HG02970 (cell line): ENCODE results near the gene PIH1D2.
"Not testable (repeated sequence)": the region's sequence is repeated elsewhere in the genome, so short reads cannot be mapped to it uniquely, and the experiment has no call there.

ENCODE experiments used
- ATAC-seq: cut with Tn5 transposase; IDR thresholded peaks from one replicate; pipeline ENCODE4 v1.9.1; 2021; ENCODE audit warnings: mild to moderate bottlenecking, moderate library complexity, moderate number of reproducible peaks; ENCODE audit not compliant: unreplicated experiment, low FRiP score

The PIH1D2 gene

DNA sequence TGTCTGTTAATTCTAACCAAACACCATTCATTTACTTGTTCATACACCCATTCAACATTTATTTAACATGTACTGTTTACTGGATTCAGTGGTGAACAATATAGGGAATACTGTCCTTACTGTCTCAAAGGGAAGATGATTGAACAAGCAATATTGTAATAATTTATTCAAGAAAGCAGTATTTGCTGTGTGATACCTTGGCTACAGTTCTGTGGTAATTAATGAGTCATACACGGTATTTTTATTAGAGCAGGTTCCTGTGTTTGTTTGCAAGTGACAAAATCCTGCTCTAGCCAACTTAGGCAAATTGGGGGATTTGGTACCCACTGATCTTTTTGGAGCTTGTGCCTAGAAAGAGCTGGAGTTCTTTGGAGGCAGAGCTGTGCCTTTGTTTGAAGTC lies 15.7 kb downstream of the PIH1D2 start:
- no peak for ATAC-seq

DNA sequence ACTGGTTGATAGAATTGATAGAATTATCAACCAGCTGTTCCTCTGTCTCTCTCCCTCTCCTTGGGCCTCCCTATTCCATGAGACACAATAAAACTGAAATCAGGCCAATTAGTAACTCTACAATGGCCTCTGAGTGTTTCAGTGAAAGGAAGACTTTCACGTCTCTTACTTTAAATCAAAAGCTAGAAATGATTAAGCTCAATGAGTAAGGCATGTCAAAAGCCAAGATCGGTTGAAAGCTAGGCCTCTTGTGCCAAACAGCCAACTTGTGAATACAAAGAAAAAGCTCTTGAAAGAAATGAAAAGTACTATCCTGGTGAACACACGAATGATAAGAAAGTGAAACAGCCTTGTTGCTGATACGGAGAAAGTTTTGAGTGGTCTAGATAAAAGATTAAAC lies 16.6 kb downstream of the PIH1D2 start:
- no peak for ATAC-seq

DNA sequence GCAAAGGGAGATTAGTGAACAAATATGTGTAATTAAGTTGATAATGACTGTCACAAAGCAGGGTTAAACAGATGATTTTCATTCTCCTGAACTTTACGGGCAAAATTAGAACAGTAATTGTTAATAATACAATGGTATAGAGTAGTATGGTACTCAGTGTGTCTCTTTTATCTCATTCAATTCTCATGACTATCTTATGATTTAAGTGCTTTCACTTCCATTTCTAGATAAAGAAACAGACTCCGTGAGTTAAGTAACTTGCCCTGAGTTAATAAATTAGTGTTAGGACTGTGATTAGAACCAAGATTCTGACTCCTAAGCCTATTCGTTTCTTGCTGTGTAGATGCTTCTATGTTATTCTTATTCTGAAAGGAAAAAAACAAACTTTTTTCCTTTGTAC lies 22.0 kb downstream of the PIH1D2 start:
- ATAC-seq, result no peak

GRCh38 chr11:112050721-112051120 lies 23.1 kb downstream of the PIH1D2 start:
- peak; percentile 56 for ATAC-seq

- no peak for ATAC-seq
Measured at GRCh38 chr11:112049777-112050176, 24.0 kb downstream of the PIH1D2 start.

DNA sequence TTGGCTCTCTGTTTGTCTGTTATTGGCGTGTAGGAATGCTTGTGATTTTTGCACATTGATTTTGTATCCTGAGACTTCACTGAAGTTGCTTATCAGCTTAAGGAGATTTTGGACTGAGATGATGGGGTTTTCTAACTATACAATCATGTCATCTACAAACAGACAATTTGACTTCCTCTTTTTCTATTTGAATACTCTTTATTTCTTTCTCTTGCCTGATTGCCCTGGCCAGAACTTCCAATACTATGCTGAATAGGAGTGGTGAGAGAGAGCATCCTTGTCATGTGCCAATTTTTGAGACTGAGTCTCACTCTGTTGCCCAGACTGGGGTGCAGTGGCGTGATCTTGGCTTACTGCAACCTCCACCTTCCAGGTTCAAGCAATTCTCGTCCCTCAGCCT lies 25.6 kb downstream of the PIH1D2 start:
- not testable (repeated sequence) for ATAC-seq

DNA sequence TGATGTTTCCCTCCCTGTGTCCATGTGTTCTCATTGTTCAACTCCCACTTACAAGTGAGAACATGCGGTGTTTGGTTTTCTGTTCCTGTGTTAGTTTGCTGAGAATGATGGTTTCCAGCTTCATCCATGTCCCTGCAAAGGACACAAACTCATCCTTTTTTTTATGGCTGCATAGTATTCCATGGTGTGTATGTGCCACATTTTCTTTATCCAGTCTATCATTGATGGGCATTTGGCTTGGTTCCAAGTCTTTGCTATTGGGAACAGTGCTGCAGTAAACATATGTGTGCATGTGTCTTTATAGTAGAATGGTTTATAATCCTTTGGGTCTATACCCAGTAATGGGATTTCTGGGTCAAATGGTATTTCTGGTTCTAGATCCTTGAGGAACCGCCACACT lies 27.2 kb downstream of the PIH1D2 start:
- not testable (repeated sequence) for ATAC-seq

DNA sequence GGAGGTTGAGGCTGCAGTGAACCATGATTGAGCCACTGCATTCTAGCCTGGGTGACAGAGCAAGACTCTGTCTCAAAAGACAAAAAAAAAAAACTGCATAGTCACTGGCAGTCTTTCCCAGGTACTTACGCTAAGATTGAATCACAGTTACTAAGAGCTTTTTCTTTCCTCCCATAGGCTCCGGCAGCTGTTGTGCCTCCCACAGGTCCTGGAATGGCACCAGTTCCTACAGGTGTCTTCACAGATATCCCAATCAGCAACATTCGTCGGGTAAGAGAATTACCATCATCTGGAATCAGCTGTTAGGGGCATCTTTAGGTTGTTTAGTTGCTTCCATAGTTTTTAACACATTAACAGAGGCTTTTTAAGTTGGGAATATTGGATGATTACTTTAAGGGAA lies 28.9 kb downstream of the PIH1D2 start:
- ATAC-seq, result no peak

GRCh38 chr11:112042961-112043304 lies 30.9 kb downstream of the PIH1D2 start:
- no peak for ATAC-seq

DNA sequence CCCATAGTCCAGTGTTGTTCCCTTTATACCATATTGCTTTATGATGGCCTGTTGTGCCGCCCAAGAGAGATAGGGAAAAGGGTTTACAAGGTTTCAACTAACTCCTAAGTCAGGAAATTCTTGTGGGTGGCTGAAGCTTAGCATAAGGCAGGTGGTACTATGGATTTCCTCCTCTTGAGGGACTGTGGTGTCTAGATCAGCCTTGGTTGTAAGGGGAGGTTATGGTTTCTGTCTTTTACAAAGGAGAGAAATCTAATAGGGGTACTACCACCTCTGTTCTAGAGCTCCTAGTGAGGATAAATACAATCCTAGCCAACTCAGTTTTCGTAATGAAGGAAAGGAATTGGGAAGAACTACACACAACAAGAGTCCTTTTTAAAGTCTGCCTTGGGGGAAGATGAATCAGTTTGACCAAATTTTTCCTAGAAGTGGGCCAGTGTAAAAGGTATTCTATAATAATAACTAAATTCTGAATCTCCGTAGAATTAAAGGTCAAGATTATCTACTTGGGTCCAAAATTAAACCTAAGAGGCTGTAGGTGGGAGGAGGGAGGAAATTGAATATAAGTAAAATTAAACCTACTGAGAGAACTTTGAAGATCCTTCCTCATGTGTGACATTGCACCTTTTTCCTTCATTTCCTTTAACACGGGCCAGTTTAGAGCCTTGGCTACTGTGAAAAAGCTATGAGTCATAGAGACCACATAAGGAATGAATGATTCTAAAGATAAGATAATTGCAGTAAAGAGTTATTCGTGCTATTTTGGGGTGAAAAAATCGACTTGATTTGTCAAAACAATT lies 31.5 kb downstream of the PIH1D2 start:
- no peak for ATAC-seq

- ATAC-seq, result no peak
Measured at GRCh38 chr11:112037527-112037926, 36.3 kb downstream of the PIH1D2 start.

DNA sequence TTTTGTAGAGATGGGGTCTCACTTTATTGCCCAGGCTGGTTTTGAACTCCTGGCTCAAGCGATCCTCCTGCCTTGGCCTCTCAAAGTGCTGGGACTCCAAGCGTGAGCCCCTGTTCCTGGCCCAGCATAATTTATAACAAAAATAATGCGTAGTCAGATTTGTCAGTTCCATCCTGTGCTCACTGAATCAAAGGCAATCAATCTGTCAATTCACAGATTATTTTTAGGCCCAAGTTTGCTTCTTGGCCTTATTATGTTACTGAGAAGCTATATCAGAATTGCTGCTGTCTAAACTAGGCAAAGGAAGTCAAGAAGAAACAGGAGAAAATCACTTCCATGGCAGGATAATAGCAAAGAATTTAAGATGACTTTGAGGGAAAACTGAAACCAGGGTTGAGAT lies 39.9 kb downstream of the PIH1D2 start:
- no peak for ATAC-seq

GRCh38 chr11:112029460-112029859 lies 44.4 kb downstream of the PIH1D2 start:
- no peak for ATAC-seq

DNA sequence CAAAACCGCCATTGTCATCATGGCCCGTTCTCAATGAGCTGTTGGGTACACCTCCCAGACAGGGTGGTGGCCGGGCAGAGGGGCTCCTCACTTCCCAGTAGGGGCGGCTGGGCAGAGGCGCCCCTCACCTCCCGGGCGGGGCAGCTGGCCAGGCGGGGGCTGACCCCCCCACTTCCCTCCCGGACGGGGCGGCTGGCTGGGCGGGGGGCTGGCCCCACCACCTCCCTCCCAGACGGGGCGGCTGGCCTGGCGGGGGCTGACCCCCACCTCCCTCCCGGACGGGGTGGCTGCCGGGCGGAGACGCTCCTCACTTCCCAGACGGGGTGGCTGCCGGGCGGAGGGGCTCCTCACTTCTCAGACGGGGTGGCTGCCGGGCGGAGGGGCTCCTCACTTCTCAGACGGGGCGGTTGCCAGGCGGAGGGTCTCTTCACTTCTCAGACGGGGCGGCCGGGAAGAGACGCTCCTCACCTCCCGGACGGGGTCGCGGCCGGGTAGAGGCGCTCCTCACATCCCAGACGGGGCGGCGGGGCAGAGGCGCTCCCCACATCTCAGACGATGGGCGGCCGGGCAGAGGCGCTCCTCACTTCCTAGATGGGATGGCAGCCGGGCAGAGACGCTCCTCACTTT lies 46.9 kb downstream of the PIH1D2 start:
- not testable (repeated sequence) for ATAC-seq

- peak; percentile 10 for ATAC-seq
Measured at GRCh38 chr11:112025707-112026106, 48.1 kb downstream of the PIH1D2 start.

DNA sequence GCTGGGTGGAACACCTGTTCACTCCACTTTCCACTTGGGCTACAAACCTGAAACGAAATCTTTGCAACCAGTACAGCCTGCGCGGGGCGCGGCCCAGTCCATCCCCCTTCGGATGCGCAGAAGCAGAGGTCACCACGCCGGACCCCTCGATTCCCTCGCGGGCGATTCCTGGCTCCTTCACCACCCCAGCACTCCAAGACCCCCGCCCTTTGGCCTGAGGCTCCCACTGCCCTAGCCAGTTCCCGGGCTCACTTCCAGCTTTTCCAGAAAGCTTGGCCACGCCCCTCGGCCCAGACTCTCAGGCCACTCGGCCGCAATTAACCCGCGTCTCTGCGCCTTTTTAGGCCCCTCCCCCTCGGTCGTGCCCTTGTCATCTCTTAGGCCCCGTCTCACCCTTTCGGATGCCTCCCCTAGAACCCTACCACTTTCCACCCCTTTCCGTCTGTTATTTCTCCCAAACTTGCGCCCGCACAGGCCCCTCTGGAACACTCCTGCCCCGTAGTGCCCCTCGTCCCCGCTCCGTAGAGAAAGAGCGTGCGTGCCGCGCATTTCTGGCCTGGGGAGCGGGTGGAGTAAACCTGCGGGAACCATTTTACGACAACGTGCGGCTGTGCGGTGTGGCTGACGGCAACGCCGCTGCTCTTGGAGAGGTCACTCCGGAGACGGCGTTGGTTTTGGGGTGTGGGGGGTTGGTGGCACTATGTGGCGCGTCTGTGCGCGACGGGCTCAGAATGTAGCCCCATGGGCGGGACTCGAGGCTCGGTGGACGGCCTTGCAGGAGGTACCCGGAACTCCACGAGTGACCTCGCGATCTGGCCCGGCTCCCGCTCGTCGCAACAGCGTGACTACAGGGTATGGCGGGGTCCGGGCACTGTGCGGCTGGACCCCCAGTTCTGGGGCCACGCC lies 48.8 kb downstream of the PIH1D2 start, which contains the start of gene DLAT:
TSS of gene DLAT (plus strand) at position 636 of the 906 bp plus-strand sequence. CDS start at position 701, 65 bp downstream.
- peak; percentile 71 for ATAC-seq

- no peak for ATAC-seq
Measured at GRCh38 chr11:112024178-112024772, 49.5 kb downstream of the PIH1D2 start.

GRCh38 chr11:112023104-112023503 lies 50.7 kb downstream of the PIH1D2 start:
- ATAC-seq, result no peak

GRCh38 chr11:112019066-112019465 lies 54.8 kb downstream of the PIH1D2 start:
- ATAC-seq, result no peak
